HepG2 (cell line): ENCODE results near the gene MORN1. TPM values are rescaled to one million over a fixed set of nuclear protein-coding genes. Genes with fewer than 3 reads are reported as not detected.

ENCODE experiments used
- ARID4A ChIP-seq: sonication (generic); formaldehyde crosslinking; IDR thresholded peaks from 2 replicates; pipeline ENCODE4 v1.5.0; 2020; ENCODE audit warnings: mild to moderate bottlenecking, missing genetic modification reagents, borderline replicate concordance
- ATM ChIP-seq: fragments of 450-650 bp; IDR thresholded peaks from 2 replicates; pipeline ENCODE4 v1.7.1; 2017; ENCODE audit warnings: mild to moderate bottlenecking, borderline replicate concordance
- CBFB ChIP-seq: sonication (generic); formaldehyde crosslinking; IDR thresholded peaks from 2 replicates; pipeline ENCODE4 v1.4.0; 2020; ENCODE audit warnings: missing genetic modification reagents
- EEA1 ChIP-seq: sonication (generic); formaldehyde crosslinking; IDR thresholded peaks from 2 replicates; pipeline ENCODE4 v1.5.1; 2020; ENCODE audit warnings: mild to moderate bottlenecking, missing genetic modification reagents, borderline replicate concordance
- JARID2 ChIP-seq: sonication (generic); formaldehyde crosslinking; IDR thresholded peaks from 2 replicates; pipeline ENCODE4 v1.8.1; 2023; ENCODE audit warnings: missing genetic modification reagents, inconsistent platforms; ENCODE audit not compliant: insufficient replicate concordance
- KLF16 ChIP-seq, 2 experiments: sonication (generic) in 1 of 2; formaldehyde crosslinking in 1 of 2; IDR thresholded peaks; 2 replicates each; pipeline versions ENCODE4 v1.6.1 to v1.8.0; 2016 to 2023; ENCODE audit warnings: missing genetic modification reagents in 2 of 2, missing compliant biosample characterization in 1 of 2
- NCOA2 ChIP-seq: sonication (generic); formaldehyde crosslinking; IDR thresholded peaks from 2 replicates; pipeline ENCODE4 v1.8.0; 2022; ENCODE audit warnings: inconsistent platforms
- ZBTB26 ChIP-seq: IDR thresholded peaks from 2 replicates; pipeline ENCODE4 v1.6.1; 2016; ENCODE audit warnings: missing compliant biosample characterization, missing genetic modification reagents, borderline replicate concordance
- ZBTB7B ChIP-seq: sonication (generic); formaldehyde crosslinking; IDR thresholded peaks from 2 replicates; pipeline ENCODE4 v1.4.0; 2020; ENCODE audit warnings: missing genetic modification reagents
- ZC3H13 ChIP-seq: sonication (generic); formaldehyde crosslinking; IDR thresholded peaks from 2 replicates; pipeline ENCODE4 v1.8.1; 2023; ENCODE audit warnings: mild to moderate bottlenecking, missing genetic modification reagents, moderate library complexity
- ZFAT ChIP-seq: sonication (generic); formaldehyde crosslinking; conservative IDR thresholded peaks from 2 replicates; pipeline ENCODE4 v1.8.1; 2023; ENCODE audit warnings: missing genetic modification reagents, inconsistent platforms
- ZFX ChIP-seq: sonication (generic); formaldehyde crosslinking; IDR thresholded peaks from 2 replicates; pipeline ENCODE4 v1.4.0; 2020; ENCODE audit warnings: mild to moderate bottlenecking, low read depth, missing genetic modification reagents, moderate library complexity
- ZNF468 ChIP-seq: sonication (generic); formaldehyde crosslinking; IDR thresholded peaks from 2 replicates; pipeline ENCODE4 v1.8.0; 2022; ENCODE audit warnings: mild to moderate bottlenecking, moderate library complexity, missing genetic modification reagents
- ZNF513 ChIP-seq: sonication (generic); formaldehyde crosslinking; conservative IDR thresholded peaks from 2 replicates; pipeline ENCODE4 v1.5.0; 2020; ENCODE audit warnings: missing genetic modification reagents
- ZNF552 ChIP-seq: sonication (generic); formaldehyde crosslinking; IDR thresholded peaks from 2 replicates; pipeline ENCODE4 v1.9.0; 2022; ENCODE audit warnings: missing genetic modification reagents, mild to moderate bottlenecking, borderline replicate concordance
- ZNF615 ChIP-seq: sonication (generic); formaldehyde crosslinking; IDR thresholded peaks from 2 replicates; pipeline ENCODE4 v1.5.0; 2020; ENCODE audit warnings: mild to moderate bottlenecking, missing genetic modification reagents, borderline replicate concordance
- ZNF724P ChIP-seq: sonication (generic); formaldehyde crosslinking; IDR thresholded peaks from 2 replicates; pipeline ENCODE4 v1.8.0; 2022; ENCODE audit warnings: missing genetic modification reagents, borderline replicate concordance
- ZNF790 ChIP-seq: sonication (generic); formaldehyde crosslinking; IDR thresholded peaks from 2 replicates; pipeline ENCODE4 v1.8.0; 2022; ENCODE audit warnings: missing genetic modification reagents, mild to moderate bottlenecking, borderline replicate concordance
- ZNF878 ChIP-seq: sonication (generic); formaldehyde crosslinking; IDR thresholded peaks from 2 replicates; pipeline ENCODE4 v1.8.1; 2023; ENCODE audit warnings: mild to moderate bottlenecking, missing genetic modification reagents, moderate library complexity
- polyA plus RNA-seq, 8 experiments: library from polyadenylated mRNA; depleted of rRNA in 3 of 8; stranded (reverse) in 7 of 8; unstranded in 1 of 8; fragments of >200 nt; fragmentation: Illumina TruSeq in 4 of 8; extraction: Trizol in 4 of 8; gene quantifications; 2 replicates each; pipeline versions ENCODE4 v1.2.1 to v1.2.3, GENCODE V29; 2011 to 2016; ENCODE audit warnings: low read depth in 4 of 8, missing spikeins in 1 of 8, mixed read lengths in 1 of 8; ENCODE audit not compliant: insufficient read depth in 1 of 8
- total RNA-seq, 5 experiments: library from RNA; depleted of rRNA; stranded (reverse); fragments of >200 nt; fragmentation: Illumina TruSeq; extraction: Trizol; gene quantifications; 2 replicates each; pipeline ENCODE4 v1.2.3, GENCODE V29; 2016; ENCODE audit warnings: low read depth in 1 of 5
- TF ChIP-seq, protein P1 (sequence below): sonication (generic); formaldehyde crosslinking; conservative IDR thresholded peaks from 2 replicates; pipeline ENCODE4 v1.8.1; 2023; ENCODE audit warnings: missing genetic modification reagents

MORN1 gene
- total and polyA plus RNA-seq, 2 of the 13 experiments (the other 11 are each of a cell fraction or from before 2014, with no cell fraction given), result 3.1 to 6.5 TPM

DNA sequence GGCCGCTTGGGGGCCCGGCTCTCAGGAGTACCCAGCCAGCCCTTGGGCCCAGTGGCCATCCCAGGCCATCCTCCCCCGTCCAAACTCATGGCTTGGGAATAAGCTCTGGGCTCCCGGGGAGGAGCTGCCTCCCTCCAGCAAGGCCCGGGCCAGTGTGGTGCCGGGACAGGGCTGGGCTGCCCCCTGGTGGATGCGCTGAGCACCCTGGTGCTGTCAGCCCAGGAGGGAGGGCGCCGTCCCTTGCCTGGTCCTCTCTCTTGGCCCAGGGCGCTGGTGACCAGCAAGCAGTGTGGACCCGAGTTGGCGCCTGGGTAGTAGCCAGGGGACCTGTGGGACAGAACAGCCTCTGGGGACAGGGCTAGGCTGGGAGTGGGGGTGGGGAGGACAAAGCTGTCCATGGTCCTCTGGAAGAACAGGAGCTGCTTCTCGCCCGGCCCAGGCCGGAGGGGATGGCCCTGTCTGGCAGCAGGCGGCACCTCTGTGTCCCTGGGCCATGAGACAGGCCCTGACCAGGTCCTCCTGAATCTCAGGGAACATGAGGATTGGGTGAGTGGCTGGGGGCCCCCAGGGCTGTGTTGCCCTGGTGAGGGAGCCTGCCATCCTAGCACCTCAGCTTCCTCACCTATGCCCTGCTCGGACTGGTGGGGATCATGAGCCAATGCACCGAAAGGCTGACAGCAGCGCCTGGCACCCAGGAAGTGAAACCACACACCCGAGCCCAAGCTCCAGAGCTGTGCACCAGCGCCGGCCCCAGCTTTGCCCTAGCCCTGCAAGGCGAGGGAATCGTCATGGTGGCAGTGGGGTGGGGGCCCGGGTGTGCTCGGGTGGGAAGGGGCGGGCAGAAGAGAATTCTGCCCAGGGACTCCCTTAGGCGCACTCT is 9.4 kb downstream of the MORN1 start (continued):
- TF ChIP-seq ZNF513 (CRISPR knock-in tag), result no peak
- no peak for TF ChIP-seq ZNF615 (CRISPR knock-in tag)
- no peak for TF ChIP-seq ZNF878 (CRISPR knock-in tag)
- no peak for TF ChIP-seq ZNF552 (CRISPR knock-in tag)
- no peak for TF ChIP-seq ZBTB26 (CRISPR knock-in tag)
- 0 out of 2 replicates have a peak, but pooled peaks have one; percentile 24 for TF ChIP-seq ZC3H13 (CRISPR knock-in tag)
- TF ChIP-seq ZNF468, result no peak
- TF ChIP-seq EEA1, result no peak; the same call in 1 of the 2 replicates
- no peak for TF ChIP-seq ZNF790 (CRISPR knock-in tag)
- TF ChIP-seq, protein P1, sequence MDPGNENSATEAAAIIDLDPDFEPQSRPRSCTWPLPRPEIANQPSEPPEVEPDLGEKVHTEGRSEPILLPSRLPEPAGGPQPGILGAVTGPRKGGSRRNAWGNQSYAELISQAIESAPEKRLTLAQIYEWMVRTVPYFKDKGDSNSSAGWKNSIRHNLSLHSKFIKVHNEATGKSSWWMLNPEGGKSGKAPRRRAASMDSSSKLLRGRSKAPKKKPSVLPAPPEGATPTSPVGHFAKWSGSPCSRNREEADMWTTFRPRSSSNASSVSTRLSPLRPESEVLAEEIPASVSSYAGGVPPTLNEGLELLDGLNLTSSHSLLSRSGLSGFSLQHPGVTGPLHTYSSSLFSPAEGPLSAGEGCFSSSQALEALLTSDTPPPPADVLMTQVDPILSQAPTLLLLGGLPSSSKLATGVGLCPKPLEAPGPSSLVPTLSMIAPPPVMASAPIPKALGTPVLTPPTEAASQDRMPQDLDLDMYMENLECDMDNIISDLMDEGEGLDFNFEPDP (CRISPR knock-in tag), result no peak
- no peak; the same call in 1 of the 2 replicates for TF ChIP-seq ARID4A (CRISPR knock-in tag)
- TF ChIP-seq ZBTB7B (CRISPR knock-in tag), result no peak
- TF ChIP-seq CBFB (CRISPR knock-in tag), result no peak; the same call in 1 of the 2 replicates
- TF ChIP-seq ZFAT, result no peak
- no peak for TF ChIP-seq JARID2
- TF ChIP-seq NCOA2 (CRISPR knock-in tag), result no peak
- TF ChIP-seq KLF16 (CRISPR knock-in tag; IDR thresholded peaks at IDR 0.05), result peak in 1 of 2 experiments; percentile 48; a peak in 1 of 4 replicates
- no peak for TF ChIP-seq ZNF724P (CRISPR knock-in tag)
- peak; percentile 73 for TF ChIP-seq ZFX (CRISPR knock-in tag)
- TF ChIP-seq ATM, result no peak
